Skeletal muscle tissue (tissue), 4 donors: ENCODE measurements around the gene ZDHHC17. TPM values are rescaled to one million over a fixed set of nuclear protein-coding genes. Genes with fewer than 3 reads are reported as not detected.

ENCODE experiments used
- H3K27ac ChIP-seq: one replicate; pipeline ENCODE4 v1.7.0; 2013; ENCODE audit warnings: mild to moderate bottlenecking, low read depth, low read length, inconsistent platforms
- H3K27me3 ChIP-seq, 3 donors: one replicate each; pipeline ENCODE4 v1.7.0; 2013; ENCODE audit warnings: low read length in 3 of 3; ENCODE audit not compliant: control insufficient read depth in 3 of 3, insufficient read depth in 3 of 3
- H3K36me3 ChIP-seq, 3 donors: one replicate each; pipeline ENCODE4 v1.7.0; 2013; ENCODE audit warnings: low read length in 3 of 3; ENCODE audit not compliant: control insufficient read depth in 3 of 3, insufficient read depth in 3 of 3
- H3K4me1 ChIP-seq, 3 donors: one replicate each; pipeline ENCODE4 v1.7.0; 2013; ENCODE audit warnings: low read length in 3 of 3, mild to moderate bottlenecking in 3 of 3; ENCODE audit not compliant: control insufficient read depth in 3 of 3, insufficient read depth in 3 of 3
- H3K4me3 ChIP-seq, 3 donors: one replicate each; pipeline ENCODE4 v1.7.0; 2013; ENCODE audit warnings: low read length in 3 of 3
- H3K9ac ChIP-seq, 3 donors: one replicate each; pipeline ENCODE4 v1.7.0; 2013; ENCODE audit warnings: low read length in 3 of 3, mild to moderate bottlenecking in 3 of 3, moderate library complexity in 2 of 3, low read depth in 1 of 3
- H3K9me3 ChIP-seq, 3 donors: one replicate each; pipeline ENCODE4 v1.7.0; 2013; ENCODE audit warnings: low read length in 3 of 3; ENCODE audit not compliant: control insufficient read depth in 3 of 3
- total RNA-seq: library from RNA; depleted of rRNA; stranded (reverse); fragments of >200 nt; gene quantifications from one replicate; pipeline ENCODE4 v1.2.3, GENCODE V29; 2014
- donor health status: Osteomylitis.

Gene ZDHHC17
- total RNA-seq, 1 donor from 2014 or later: 123 TPM

GRCh38 chr12:76880519-76881023 is 116.7 kb downstream of the ZDHHC17 start:
- Histone ChIP-seq H3K27ac (no peak overlapping the region), H3K4me1 (peaks cover 4 to 12% (median 9%) of the 10 kb centered on the region in 3 donors), H3K27me3 (peaks cover 0 to 5% (median 4%) of the 10 kb centered on the region in 3 donors), H3K9me3 (no peaks in the 10 kb centered on the region), H3K36me3 (no peaks in the 10 kb centered on the region), H3K9ac (no peak overlapping the region), H3K4me3 (no peak overlapping the region)

DNA sequence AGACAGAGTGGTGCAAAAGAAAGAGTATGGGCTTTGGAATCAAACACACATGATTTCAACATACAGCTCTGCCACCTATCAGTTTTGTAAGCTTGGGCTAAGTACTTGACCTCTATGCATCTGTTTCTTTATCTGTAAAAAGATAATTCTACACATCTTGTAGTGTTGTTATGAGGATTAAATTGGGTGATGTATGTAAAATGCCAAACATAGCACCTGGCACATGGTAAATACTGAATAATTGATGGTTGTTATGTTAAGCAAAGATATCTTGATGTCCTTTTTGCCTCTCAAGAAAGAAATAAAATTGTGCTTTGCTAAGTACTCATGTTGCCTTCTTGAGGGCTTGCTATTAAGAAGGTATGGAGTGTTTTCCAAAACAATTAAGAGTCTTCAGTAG is 117.2 kb downstream of the ZDHHC17 start:
- peaks cover 4 to 12% (median 9%) of the 10 kb centered on the region in 3 donors for H3K4me1 ChIP-seq

GRCh38 chr12:76882367-76882766 is 118.5 kb downstream of the ZDHHC17 start:
- no peak overlapping the region for H3K4me3 ChIP-seq
- H3K27ac ChIP-seq: no peak overlapping the region
- H3K9ac ChIP-seq: no peak overlapping the region
- H3K27me3 ChIP-seq: peaks cover 0 to 5% (median 0%) of the 10 kb centered on the region in 3 donors
- H3K36me3 ChIP-seq: no peaks in the 10 kb centered on the region
- no peaks in the 10 kb centered on the region for H3K9me3 ChIP-seq
- H3K4me1 ChIP-seq: peaks cover 4 to 9% (median 9%) of the 10 kb centered on the region in 3 donors

More for the DNA sequence above, 117.2 kb downstream of the ZDHHC17 start:
- no peak overlapping the region for H3K4me3 ChIP-seq
- H3K9ac ChIP-seq: no peak overlapping the region
- H3K27ac ChIP-seq: no peak overlapping the region
- no peaks in the 10 kb centered on the region for H3K9me3 ChIP-seq
- peaks cover 0 to 5% (median 4%) of the 10 kb centered on the region in 3 donors for H3K27me3 ChIP-seq
- no peaks in the 10 kb centered on the region for H3K36me3 ChIP-seq

DNA sequence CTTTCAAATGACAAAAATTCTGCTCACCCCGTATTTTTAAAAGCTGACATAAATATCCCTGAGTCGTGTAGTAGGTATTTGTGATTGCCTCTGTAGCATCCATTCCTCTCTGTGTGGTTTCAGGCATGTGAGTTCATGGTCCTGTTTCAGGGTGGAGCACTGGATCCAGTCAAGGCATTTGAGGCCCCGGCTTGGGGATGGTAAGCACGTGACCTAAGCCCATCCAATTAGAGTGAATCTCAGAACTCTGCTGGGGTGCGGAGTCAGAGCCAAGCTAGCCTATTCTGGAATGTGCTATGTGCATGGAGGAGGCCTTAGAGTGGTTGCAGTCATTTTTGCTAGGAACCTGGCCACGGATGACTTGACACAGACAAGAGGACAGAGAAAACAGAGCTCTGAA is 119.2 kb downstream of the ZDHHC17 start:
- no peak overlapping the region for H3K27ac ChIP-seq
- H3K4me3 ChIP-seq: no peak overlapping the region
- no peak overlapping the region for H3K9ac ChIP-seq
- H3K27me3 ChIP-seq: peaks cover 0 to 4% (median 0%) of the 10 kb centered on the region in 3 donors
- H3K4me1 ChIP-seq: peaks cover 2 to 7% (median 6%) of the 10 kb centered on the region in 3 donors
- H3K9me3 ChIP-seq: no peaks in the 10 kb centered on the region
- no peaks in the 10 kb centered on the region for H3K36me3 ChIP-seq

DNA sequence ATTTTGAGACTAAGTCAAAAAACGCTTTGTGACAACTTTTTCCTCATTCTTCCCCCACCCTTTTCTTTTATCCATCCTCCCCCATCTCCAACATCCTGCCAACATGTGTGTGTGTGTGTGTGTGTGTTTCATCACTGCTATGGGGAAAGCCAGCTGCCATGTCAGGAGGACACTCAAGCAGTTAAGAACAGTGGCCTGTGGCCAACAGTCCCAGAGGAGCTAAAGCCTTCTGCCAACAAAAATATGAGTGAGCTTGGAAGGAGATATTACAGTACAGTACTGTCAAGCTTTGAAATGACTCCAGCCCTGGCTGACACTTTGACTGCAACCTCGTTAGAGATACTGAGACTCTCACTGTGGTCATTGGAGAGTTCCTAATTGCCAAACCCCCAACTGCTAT is 119.9 kb downstream of the ZDHHC17 start:
- Histone ChIP-seq H3K4me3 (no peak overlapping the region), H3K9ac (no peak overlapping the region), H3K4me1 (peaks cover 0 to 3% (median 2%) of the 10 kb centered on the region in 3 donors), H3K9me3 (no peaks in the 10 kb centered on the region), H3K36me3 (no peaks in the 10 kb centered on the region), H3K27ac (no peak overlapping the region), H3K27me3 (no peaks in the 10 kb centered on the region)

GRCh38 chr12:76888775-76889174 is 124.9 kb downstream of the ZDHHC17 start:
- no peak overlapping the region for H3K4me3 ChIP-seq
- no peaks in the 10 kb centered on the region for H3K4me1 ChIP-seq
- H3K9me3 ChIP-seq: no peaks in the 10 kb centered on the region
- H3K27me3 ChIP-seq: no peaks in the 10 kb centered on the region
- H3K36me3 ChIP-seq: no peaks in the 10 kb centered on the region
- no peak overlapping the region for H3K9ac ChIP-seq
- no peak overlapping the region for H3K27ac ChIP-seq

- Histone ChIP-seq H3K9ac (no peak overlapping the region), H3K36me3 (no peaks in the 10 kb centered on the region), H3K27me3 (no peaks in the 10 kb centered on the region), H3K4me3 (no peak overlapping the region), H3K9me3 (no peaks in the 10 kb centered on the region), H3K27ac (no peak overlapping the region), H3K4me1 (no peaks in the 10 kb centered on the region)
Measured at GRCh38 chr12:76890151-76891143, 126.5 kb downstream of the ZDHHC17 start.

- no peaks in the 10 kb centered on the region for H3K36me3 ChIP-seq
- H3K27me3 ChIP-seq: no peaks in the 10 kb centered on the region
- no peak overlapping the region for H3K4me3 ChIP-seq
- H3K9me3 ChIP-seq: no peaks in the 10 kb centered on the region
- no peak overlapping the region for H3K9ac ChIP-seq
- H3K27ac ChIP-seq: no peak overlapping the region
- no peaks in the 10 kb centered on the region for H3K4me1 ChIP-seq
Measured at GRCh38 chr12:76891609-76892008, 127.7 kb downstream of the ZDHHC17 start.

DNA sequence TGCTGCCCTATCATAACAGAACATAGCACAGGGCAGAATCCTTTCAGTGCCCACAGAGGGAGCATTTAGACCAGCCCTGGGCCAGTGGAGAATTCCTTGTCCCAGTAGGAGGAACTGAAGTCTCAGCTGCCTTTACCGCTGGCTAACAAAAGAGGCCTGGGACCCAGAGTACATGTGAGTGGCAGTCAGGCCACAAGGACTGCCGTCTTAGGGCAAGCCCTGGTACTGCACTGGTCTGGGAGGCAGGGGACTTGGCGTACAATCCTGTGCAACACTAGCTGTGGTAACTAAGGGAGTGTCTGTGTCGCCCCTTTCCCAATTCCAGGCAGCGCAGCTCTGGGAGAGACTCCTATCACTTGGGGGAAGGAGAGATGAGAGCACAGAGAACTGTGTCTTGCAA is 131.9 kb downstream of the ZDHHC17 start:
- Histone ChIP-seq H3K27ac (no peak overlapping the region), H3K4me1 (peaks cover 0 to 2% (median 0%) of the 10 kb centered on the region in 3 donors)

DNA sequence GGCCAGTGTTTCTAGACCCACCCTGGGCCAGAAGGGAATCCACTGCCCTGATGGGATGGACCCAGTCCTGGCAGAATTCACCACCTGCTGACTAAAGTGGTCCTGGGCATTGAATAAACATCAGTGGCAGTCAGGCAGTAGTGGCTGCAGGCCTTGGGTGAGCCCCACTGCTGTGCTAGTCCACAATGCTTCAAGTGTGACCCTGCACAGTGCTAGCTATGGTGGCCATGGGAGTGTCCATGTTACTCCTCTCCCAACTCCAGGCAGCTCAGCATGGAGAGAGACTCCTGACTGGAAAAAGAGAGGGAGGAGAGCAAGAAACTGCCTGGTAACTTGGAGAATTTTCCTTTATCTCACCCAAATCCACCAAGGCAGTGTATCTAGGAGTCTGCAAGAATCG is 132.4 kb downstream of the ZDHHC17 start:
- Histone ChIP-seq H3K27ac (no peak overlapping the region), H3K9ac (no peak overlapping the region), H3K4me3 (no peak overlapping the region), H3K27me3 (no peaks in the 10 kb centered on the region), H3K4me1 (peaks cover 0 to 2% (median 0%) of the 10 kb centered on the region in 3 donors), H3K36me3 (no peaks in the 10 kb centered on the region), H3K9me3 (no peaks in the 10 kb centered on the region)

More for the DNA sequence above, 131.9 kb downstream of the ZDHHC17 start:
- Histone ChIP-seq H3K9me3 (no peaks in the 10 kb centered on the region), H3K9ac (no peak overlapping the region), H3K4me3 (no peak overlapping the region), H3K27me3 (no peaks in the 10 kb centered on the region), H3K36me3 (no peaks in the 10 kb centered on the region)
